GM19351 (cell line): Measurements from ENCODE around the gene GTF3C4.
A peak's percentile ranks its signal among the peaks of the same experiment; 100 is the strongest.

ENCODE experiments used
- ATAC-seq: cut with Tn5 transposase; IDR thresholded peaks from one replicate; pipeline ENCODE4 v1.9.1; 2021; ENCODE audit warnings: mild to moderate bottlenecking, moderate library complexity; ENCODE audit not compliant: unreplicated experiment

The GTF3C4 gene, protein sequence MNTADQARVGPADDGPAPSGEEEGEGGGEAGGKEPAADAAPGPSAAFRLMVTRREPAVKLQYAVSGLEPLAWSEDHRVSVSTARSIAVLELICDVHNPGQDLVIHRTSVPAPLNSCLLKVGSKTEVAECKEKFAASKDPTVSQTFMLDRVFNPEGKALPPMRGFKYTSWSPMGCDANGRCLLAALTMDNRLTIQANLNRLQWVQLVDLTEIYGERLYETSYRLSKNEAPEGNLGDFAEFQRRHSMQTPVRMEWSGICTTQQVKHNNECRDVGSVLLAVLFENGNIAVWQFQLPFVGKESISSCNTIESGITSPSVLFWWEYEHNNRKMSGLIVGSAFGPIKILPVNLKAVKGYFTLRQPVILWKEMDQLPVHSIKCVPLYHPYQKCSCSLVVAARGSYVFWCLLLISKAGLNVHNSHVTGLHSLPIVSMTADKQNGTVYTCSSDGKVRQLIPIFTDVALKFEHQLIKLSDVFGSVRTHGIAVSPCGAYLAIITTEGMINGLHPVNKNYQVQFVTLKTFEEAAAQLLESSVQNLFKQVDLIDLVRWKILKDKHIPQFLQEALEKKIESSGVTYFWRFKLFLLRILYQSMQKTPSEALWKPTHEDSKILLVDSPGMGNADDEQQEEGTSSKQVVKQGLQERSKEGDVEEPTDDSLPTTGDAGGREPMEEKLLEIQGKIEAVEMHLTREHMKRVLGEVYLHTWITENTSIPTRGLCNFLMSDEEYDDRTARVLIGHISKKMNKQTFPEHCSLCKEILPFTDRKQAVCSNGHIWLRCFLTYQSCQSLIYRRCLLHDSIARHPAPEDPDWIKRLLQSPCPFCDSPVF

DNA sequence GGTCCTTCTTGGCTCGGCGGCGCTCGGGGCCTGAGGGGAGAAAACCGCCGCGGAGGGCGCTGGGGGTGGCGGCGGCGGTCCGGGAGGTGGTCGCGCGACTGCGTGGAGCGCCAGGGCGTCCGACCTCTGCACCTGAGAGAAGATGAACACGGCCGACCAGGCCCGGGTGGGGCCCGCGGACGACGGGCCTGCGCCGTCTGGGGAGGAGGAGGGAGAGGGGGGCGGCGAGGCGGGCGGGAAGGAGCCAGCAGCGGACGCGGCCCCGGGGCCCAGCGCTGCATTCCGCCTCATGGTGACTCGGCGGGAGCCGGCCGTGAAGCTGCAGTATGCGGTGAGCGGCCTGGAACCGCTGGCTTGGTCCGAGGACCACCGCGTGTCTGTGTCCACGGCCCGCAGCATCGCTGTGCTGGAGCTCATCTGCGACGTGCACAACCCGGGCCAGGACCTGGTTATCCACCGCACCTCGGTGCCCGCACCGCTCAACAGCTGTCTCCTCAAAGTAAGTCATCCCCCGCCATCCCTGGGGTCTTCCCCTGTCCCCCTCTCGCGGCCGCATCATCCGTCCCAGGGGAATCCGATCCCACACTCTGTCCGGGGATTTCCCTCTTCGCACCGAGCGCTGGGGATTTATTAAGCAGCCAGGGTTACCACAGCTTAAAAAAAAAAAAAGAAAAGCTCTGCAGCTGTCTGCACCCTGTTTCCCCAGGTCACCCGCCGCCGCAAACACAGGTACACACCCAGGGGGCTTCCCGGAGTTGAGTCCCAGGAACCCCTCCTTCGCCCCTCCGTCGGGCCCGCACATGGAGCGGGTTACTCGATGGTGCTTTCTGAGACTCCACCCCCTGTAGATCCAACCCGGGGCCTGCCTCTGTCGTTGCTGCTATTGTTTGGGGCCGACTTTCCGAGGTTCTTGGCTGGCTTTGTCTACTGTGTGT is at the start of gene GTF3C4:
Gene GTF3C4, plus strand, starts transcription at position 8 of the 935 bp plus-strand sequence. Its CDS starts 135 bp downstream, at position 143.
- peak; percentile 31 for ATAC-seq

DNA sequence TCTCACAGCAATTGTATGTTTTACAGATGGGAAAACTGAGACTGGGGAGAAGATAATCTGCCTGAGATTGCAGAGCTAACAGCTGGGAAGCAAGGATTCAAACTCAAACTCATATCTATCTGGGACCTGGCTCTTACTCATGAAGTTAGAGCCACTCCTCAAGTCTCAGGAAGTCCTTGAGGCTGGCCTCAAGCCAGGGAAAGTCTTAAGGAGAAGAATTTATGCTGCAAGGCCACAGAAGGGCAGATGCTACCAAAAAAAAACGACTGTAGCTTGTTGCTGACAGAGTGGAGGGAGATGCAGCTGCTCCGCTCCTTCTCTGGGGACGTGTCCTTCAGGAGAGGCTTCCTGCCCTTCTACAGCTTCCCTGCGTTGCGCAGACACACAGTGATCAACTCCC is 48.1 kb upstream of the GTF3C4 start:
- no peak for ATAC-seq

DNA sequence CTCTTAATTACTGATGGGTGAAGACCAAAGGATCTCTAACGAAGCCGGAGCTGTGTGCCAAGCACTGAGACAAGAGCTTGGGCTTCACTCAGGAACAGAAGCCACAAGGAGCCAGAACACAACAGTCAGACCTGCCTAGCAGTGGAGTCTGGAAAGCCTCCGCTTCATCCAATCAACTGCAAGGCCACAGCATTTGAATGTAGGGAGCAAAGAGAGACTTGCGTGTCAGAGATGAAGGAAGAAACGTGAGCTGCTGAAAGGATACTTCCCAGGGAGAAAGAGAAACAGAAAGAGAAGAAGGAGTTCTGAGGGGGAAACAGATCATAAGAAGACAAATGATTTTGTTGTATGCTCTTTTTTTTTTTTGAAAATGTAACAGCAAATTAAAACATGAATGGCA is 44.0 kb upstream of the GTF3C4 start:
- no peak for ATAC-seq

DNA sequence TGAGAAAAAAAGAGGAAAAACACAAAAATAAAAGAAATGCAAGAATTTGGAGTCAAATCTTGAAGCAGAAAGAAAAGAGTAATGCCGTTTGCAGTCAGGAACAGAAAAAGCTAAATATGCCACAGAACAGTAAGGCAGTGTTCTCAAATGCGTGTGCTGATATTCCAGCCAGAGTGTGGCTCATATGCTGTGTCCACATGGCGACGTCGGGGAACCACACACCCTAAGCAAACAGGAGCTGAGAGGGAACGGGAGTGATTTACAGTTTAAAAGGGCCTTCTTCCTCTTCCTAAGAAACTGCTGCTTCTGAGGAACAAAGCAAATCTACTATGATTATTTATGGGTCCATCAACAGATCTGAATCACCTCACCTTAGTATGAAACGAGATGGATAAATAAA is 43.2 kb upstream of the GTF3C4 start:
- ATAC-seq = no peak

DNA sequence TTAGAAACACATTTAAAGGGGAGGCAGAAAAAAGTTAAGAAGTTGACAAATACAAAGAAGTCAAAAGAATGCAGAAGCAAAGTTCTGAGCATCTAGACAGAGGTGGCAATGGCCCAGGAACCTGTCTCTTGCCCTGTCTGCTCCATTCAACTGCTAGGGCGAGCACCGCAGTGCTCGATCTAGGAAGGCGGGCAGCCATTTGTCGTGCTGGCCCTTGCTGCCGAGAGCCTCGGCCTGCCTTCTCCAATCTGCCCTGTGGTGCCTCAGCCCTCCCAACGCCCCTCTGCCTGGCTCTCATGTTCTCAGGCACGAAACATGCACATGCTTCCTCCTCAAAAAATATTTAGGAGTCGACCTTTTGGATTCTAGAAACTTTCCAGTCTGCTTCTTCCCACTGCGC is 42.7 kb upstream of the GTF3C4 start:
- no peak for ATAC-seq

DNA sequence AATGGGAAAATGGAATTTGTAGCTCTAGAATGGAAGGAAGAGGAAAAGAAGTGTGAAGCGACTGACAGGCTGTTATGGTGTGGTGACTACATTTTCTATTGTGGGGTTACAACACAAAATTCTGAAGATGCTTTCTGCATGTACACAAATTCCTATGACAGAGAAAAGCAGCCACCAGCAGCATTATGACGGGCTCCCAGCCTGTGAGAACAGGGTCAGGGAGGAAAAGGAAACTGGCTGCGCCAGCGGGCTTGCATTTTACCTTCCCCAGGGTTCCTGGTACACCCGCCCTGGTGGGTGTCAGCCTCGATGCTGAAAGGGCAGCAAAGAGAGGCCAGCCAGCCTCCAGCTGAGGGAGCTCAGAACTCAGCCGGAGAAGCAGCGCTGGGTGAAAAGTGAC is 41.5 kb upstream of the GTF3C4 start:
- no peak for ATAC-seq

DNA sequence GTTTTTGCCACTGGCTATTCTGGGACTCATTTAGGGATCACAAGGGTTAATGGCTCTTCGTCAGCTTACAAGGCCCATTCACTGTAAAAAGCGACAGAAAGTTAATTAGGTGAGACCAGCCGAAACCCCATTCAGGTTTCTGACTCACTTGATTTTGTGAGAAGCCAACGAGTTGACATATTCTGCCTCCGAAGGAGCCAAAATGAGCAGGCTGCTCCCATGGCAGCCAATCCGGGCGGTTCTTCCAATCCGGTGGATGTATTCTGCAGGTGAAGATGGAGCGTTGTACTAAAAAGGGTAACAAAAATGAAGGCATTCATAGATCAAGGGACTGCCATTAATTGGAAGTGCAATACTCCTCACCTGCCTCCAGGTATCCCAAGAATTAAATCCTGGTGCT is 40.1 kb upstream of the GTF3C4 start:
- no peak for ATAC-seq

DNA sequence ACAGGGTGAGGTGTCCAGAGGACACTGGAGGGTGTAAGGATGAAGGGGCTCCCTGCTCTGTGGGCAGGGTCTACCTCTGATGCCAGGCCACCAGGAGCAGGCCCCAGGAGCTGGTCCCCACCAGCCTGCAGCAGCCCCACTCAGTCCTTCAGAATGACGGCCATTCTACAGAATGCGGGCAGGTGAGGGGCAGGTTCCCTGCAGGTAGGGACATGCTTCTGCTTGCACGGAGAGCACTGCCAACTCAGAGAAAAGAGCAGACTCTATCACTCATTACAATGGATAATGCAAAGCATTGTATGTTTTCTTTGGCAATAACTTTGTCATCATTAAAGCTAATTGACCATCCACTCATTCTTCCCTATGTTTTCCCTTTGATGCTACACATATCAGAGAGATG is 39.5 kb upstream of the GTF3C4 start:
- no peak for ATAC-seq

DNA sequence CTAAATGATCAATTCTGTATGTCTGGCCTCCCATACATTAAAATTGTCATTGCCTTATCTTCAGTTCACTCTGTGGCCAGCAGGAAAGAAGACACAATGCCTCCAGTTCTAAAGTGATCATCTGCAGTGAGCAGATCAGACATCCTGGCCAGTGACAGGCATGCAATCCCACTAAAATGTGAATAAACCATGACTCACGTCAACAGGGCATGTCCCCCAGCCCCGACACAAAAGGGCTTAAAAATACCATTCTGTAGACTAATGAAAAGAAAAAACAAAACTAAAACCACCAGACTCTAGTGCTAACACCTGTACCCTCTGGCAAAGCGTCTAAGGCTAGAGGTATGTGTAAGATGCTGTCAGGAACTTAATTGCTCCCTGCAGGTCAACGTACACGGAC is 39.0 kb upstream of the GTF3C4 start:
- ATAC-seq = no peak

DNA sequence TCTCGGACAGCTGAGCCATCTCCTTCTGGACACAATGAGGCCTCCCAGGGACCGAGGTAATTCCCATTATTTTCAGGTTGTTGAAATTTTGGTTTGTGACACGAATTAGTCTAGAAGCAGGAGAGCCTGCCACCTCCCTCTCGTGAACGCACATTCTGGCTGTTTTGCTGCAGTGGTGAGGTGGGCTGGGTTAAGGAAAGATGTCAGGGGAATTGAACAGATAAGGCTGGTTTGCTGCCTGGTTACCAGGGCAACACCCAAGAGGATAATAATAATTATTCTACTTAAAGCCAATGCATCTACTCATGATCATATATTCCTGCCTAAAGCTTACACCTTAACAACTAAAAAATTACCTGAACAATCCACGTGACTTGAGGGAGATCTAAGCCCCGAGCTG is 38.6 kb upstream of the GTF3C4 start:
- ATAC-seq = no peak

DNA sequence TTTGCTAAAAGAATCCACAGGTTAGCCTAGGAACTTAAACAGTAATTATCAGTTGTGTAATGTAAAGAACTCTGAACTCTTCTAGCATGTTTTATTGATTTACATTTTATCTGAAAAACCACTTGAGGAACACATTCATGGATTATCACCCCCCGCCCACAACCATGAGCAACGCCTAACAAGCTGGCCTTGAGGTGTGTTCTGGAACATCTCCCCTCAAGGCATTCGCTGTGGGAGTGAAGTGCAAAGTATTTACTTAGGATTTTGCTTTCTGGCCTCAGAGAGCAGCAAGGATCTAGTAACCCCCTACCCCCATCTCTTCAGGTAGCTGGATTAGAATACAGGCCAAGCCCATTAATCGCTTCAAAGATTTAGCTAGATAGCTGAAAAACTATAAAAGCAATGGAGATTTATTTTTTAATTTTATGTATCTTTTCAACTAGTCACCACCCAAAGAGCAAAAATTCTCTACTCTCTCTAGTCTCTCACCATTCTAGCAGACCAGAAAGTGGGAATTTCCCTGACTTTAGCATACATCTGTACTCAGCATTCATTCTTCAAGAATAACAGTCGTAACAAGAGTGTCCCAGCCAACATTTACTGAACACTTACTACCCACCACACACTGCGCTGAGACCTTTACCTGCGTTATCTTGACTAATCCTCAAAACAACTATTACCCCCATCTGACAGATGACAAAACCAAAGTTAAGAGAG is 37.7 kb upstream of the GTF3C4 start:
- no peak for ATAC-seq

DNA sequence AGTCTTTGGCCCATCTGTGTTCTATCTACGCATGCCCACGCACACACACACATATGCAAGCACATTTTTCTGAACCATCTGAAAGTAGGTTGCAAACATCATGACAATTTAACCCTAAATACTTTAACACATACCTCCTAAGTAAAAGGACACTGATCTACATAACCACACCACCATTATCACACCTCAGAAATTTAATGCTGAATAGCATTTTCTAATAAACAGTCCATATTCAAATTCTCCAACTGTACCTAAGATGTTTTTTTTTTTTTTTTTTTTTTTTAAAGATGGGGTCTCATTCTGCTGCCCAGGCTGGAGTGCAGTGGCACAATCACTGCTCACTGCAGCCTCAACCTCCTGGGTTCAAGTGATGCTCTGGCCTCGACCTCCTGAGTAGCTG is 35.9 kb upstream of the GTF3C4 start:
- ATAC-seq = no peak

DNA sequence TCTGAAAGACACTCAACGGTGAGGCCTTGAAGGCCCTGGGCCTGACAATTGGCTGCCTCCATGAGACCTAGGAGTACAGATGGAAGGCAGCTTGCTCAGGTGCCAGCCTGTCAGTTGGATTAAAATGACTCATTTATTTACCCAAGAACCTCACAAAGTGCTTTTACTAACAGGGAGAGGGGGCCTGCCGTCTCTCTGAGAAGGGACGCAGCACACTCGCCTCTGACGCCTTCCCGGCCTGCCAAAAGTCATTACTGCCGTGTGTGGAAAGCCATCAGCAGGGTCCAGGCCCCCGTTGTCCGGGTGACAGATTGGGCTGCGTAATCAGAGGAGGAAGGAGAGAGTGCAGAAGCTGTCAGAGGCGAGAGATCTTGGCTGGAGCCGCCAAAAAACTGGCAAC is 32.9 kb upstream of the GTF3C4 start:
- no peak for ATAC-seq

DNA sequence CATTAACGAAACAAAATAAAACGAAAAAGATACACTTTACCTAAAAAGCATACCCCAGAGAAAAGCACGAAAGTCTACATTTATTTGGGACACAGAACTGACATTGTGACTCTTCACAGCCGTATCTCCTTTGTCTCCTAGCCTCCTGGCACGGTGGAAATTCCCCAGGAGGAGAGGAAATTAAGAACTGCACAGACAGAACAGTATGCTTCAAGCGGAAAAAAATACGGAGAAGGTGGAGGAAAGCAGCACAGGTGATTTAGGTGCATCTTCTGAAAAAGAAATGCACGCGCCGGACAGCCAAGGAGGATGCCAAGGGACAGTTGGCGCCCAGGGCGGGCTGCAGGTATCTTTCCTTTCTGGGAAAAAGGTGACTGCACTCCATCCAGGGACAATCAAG is 32.5 kb upstream of the GTF3C4 start:
- ATAC-seq = no peak

DNA sequence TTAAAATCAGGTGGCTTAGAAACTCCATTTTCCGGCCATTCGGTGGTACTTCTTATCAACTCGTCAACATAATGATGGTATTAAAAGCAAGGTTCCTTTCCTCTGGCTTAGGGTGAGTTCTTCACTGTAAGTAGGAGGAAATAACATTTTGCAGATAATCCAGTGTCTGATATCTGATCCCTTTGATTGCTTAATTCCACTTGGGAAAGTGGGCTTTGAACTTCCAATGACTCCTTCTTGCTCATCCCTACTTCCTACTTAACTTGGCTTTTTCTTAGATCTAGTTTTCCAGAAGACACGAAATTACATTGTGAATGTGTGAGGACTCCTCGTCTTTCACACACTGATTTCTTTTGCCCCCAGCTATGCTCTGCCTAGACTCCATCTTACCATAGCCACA is 32.0 kb upstream of the GTF3C4 start:
- no peak for ATAC-seq

DNA sequence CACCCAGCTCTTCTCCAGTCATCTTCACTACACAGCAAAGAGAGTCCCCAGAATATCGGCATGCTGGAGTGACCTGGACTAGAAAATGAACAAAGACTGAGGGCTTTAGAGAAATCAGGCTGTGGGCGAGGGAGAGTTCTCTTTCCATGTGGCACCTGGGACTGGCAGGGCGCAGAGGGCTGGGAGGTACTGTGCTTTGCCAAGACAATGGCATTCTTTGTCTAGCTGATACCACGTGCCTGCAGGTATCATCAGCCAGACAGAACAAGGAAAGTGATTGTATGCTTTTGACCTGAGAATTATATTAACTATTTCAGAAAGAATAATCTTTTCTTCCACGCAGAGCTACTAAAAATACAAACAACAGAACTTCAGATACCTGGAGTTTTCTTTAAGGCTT is 30.9 kb upstream of the GTF3C4 start:
- no peak for ATAC-seq

DNA sequence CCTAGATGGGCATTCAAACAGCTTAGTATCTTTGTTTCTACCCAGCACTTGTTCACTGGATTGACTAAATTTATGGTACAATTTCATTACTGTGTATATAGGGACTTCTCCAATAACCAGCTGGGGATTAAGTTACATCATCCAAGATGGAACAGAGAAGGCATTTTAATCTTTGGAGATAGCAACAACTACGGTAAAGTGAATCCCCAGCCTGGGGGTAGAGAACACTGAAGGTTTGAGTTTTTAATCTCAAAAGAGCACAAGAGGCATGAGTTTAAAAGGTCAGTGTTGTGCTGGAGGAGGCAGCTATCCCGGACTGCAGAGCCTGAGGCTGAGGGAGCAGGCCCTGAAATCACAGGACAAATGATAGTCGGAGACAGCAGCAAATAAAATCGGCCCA is 29.0 kb upstream of the GTF3C4 start:
- ATAC-seq = no peak

DNA sequence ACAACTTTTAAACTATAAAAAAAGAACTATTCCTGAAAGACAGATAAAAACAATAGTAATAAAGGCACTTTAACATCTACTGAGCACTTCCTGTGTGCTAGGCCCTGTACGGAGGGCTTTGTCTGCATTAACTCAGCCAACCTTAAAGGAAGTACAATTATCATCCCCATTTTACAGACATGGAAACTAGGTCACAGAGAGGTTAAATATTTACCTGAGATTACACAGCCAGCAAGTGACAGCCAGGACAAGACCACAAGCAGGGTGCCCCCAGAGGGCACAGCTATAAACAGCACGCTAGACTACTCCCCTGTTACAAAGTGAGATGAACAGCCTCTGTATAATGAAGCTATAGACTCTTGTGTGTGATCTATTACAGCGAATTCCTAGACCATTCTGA is 26.0 kb upstream of the GTF3C4 start:
- ATAC-seq = no peak

DNA sequence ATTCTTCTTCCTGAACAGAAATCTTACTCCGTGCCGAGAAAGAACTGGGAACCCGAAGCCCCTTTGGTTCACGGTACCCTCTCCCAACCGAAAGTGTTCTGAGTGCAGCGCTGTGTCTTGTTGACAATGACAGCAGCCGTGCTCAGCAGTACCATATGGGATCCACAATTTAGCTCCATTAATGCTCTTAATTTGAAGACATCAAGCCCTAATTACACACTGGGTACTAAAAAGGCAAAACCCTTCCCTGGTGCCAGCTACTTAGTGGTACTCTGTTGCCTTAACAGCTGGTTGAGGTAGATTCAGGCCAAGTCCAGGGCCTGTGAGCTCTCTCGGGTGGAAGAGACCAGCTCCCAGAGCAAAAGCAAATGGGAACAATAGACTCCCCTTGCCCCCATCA is 25.0 kb upstream of the GTF3C4 start:
- ATAC-seq = no peak

DNA sequence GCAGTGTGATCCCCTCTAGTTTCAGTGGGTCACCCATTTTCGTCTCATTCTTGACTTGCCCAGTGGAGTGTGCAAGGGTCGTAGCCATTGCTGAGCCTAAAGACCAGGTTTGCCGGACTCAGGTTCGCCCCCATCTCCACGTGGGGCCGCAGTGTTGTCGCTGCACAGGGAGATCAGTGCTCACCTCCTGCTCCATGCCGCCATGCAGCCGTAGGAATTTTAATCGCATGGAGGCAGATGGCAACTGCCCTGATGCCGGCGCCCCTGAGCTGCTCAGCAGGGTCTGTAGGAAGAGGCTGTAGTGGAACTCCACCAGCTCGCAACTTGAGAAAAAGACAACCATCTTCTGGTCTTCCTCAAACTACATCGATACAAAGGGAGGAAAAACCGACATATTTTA is 24.6 kb upstream of the GTF3C4 start:
- no peak for ATAC-seq

DNA sequence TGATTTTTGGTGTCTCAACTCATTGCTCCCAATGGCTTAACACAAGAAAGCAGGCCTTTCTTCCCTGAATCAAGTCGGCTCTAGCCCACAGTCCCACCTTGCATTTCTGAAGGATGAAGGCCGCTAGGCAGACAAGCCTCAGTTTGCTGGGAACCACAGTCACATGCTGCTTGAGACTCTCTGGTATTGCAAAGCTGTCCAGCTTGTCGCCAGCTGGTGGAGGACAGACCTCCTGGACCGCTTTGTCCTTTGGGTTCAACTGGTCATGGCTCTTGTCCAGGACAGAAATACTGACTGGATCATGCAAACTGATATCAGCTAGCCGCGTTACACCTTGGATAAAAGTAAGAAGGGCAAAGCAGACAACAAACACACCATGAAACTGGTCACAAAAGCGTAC is 23.5 kb upstream of the GTF3C4 start:
- no peak for ATAC-seq
